Esophagus muscularis mucosa (tissue), 3 donors: ENCODE data around the gene SLC29A3.

Source experiments
- POLR2A ChIP-seq: fragments of 450-650 bp; IDR thresholded peaks from one replicate; pipeline ENCODE4 v1.6.1; 2017; ENCODE audit warnings: antibody characterized with exemption, moderate library complexity, mild to moderate bottlenecking, low read depth
- TF ChIP-seq, protein P1 (sequence below), 3 experiments: fragments of 200-600 bp in 2 of 3; fragments of 450-650 bp in 1 of 3; sonication (generic) in 2 of 3; IDR thresholded peaks; one replicate each; pipeline ENCODE4 v1.5.1; 2017 to 2019; ENCODE audit warnings: antibody characterized with exemption in 3 of 3, mild to moderate bottlenecking in 2 of 3, moderate library complexity in 1 of 3

DNA sequence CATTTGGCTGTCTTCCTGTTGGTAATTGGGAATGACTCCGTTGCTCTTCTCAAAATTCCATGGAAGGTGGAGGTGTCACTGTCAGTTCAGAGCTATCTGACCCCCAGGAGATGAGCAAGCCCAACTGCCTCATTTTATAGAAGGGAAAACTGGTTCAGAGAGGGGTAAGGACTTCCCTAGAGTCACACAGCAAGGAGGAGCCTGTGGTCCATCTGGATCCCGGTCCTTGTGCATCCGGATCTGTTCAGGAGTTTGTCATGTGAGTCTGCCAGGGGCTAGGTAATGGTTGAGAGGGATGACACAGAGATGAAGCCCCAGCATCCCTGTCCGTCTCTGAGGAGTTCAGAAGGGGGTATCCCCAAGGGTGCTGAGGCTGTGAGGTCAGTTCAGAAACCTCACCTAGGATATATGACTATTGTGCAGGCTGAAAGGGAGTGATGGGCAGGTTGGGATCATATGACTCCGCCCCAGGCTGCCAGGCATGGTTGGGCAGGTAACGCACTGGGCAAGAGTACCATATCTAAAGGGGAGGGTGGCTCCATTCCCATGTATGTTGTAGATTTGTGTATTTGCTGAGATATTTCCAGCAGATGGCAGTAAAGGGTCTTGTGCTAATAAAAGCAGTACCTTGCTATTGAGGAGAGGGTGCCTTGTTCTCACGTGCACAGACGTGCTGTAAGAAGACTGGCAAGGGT lies 16.0 kb upstream of the SLC29A3 start:
- TF ChIP-seq, protein P1, sequence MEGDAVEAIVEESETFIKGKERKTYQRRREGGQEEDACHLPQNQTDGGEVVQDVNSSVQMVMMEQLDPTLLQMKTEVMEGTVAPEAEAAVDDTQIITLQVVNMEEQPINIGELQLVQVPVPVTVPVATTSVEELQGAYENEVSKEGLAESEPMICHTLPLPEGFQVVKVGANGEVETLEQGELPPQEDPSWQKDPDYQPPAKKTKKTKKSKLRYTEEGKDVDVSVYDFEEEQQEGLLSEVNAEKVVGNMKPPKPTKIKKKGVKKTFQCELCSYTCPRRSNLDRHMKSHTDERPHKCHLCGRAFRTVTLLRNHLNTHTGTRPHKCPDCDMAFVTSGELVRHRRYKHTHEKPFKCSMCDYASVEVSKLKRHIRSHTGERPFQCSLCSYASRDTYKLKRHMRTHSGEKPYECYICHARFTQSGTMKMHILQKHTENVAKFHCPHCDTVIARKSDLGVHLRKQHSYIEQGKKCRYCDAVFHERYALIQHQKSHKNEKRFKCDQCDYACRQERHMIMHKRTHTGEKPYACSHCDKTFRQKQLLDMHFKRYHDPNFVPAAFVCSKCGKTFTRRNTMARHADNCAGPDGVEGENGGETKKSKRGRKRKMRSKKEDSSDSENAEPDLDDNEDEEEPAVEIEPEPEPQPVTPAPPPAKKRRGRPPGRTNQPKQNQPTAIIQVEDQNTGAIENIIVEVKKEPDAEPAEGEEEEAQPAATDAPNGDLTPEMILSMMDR (IDR thresholded peaks at IDR 0.05): peak; percentile 38 to 65 (median 40)
- TF ChIP-seq POLR2A: no peak
